Measurements from ENCODE around the gene MACROD1.
"Not testable (repeated sequence)": the region's sequence is repeated elsewhere in the genome, so short reads cannot be mapped to it uniquely, and the experiment has no call there.

Gene MACROD1

DNA sequence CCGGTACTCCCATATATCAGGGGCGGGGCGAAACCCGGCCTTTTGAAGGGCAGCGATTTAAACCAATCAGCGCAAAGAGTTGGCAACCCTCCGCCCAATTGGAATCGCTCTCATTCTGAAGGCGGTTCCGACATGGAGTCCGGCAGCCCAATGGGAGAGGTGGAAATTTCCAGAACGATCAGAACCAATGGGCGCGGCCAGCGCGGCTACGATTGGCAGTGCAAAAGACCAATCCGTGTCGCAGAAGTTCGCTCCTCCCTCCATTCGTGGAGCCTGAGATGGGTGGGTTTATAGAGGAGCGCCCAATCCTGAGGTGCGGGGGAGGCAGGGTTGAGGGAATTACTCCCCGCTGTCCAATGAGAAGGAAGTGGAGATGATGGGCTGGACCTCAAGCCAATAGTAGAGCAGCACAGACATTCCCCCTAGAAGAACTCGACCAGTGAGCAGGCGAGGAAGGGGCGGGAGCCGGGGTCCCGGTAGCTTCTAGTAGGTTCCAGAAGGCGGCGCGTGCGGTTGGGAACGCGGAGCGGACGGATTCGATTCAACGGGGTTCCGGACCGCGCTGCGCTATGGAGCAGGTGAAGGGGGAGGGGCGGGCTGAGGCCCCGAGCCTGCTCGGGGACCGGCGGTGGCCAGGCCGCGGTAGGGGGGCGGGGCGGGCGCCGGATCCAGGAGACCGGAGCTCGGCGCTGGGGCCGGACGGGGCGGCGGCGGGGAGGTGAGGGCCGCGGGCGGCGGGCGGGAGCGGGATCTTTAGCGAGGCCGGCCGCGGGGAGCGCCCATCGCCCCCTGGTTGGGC, 20.0 kb upstream of the MACROD1 start, which contains the start of gene STIP1:
Gene STIP1 (plus strand): TSS at position 479 of the 799 bp plus-strand sequence. CDS start 91 bp downstream, at position 570.
- DNase-seq (ENCODE audit: low read depth, low spot score), result peak; percentile 100

DNA sequence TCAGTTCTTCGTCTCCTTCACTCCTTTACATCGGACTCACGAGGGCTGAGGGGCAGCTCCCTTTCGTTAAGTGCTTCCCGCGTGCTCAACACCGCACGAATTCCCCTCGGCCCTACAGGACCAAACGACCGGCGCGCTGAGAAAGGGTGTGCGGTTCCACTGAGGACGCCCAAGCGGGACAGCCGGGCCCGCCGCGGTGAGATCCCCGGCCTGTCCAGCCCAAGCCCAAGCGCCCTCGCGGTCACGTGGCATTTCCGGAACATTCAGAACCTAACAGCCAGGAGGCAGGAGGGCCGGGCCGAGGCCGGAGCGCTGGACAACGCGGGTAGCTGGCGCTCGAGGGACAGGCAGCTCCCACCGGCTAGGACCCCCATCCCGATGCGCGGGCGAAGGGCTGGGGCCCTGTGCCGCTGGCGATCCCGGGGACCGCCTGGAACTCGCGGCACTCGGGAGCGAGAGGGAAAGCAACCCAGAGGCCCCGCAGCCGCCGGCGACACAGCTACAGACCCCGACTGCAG, 19.3 kb upstream of the MACROD1 start:
- DNase-seq (ENCODE audit: low read depth, low spot score), result peak; percentile 59

DNA sequence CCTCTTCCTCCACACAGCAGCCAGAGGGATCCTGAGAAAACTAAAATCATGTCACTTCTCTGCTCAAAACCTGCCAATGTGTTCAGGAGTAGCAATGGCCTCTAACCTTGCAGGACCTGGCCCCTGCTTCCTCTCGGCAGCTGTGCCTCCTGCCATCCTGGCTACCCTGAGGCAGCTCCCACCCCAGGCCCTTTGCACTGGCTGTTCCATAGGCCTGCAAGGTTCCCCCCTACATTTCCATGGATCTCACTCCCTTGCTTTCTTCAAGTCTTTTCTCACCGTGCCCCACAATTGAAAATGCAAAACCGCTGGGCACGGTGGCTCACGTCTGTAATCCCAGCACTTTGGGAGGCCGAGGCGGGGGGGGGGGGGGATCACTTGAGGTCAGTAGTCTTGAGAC, 18.0 kb upstream of the MACROD1 start:
- DNase-seq (ENCODE audit: low read depth, low spot score), result no peak

DNA sequence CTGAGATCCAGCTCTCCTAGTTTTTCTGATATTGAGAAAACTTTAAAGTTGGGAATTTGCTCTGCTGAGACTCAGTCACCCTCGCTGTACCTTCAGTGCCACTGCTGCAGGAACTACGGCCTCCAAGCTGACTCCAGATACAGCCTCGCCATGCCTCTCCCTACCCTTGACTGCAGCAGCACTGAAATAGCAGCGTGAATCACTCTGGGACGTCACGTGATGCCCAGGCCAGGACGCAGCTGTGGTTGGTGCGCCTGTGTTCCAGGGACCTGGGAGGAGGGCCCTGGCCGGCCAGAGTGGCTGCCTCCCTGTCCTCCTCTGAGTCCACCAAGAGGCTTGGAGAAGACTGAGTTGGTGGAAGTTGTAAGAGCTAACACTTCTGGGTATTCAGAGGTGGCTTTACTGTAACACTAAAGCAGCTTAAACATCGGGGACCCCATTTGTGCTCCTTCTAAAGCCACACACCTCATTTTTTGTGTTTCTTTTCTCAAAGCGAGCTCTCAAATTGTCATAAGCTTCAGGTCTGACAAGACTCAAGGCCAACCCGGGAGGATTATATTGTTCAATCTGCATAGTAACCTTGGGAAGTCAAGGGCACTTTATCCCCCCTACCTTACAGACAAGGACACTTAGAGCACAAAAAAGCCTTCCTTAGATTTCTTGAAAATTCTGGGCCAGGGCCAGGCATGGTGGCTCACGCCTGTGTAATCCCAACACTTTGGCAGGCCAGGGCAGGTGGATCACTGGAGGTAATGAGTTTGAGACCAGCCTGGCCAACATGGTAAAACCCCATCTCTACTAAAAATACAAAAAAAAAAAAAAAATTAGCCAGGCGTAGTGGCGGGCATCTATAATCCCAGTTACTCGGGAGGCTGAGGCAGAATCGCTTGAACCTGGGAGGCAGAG, 15.8 kb upstream of the MACROD1 start:
- peak; percentile 65 for DNase-seq (ENCODE audit: low read depth, low spot score)

- DNase-seq (ENCODE audit: low read depth, low spot score), result no peak
Observed at GRCh38 chr11:64180891-64181290, 15.0 kb upstream of the MACROD1 start.

- DNase-seq (ENCODE audit: low read depth, low spot score), result no peak
Observed at GRCh38 chr11:64178951-64179639, 13.2 kb upstream of the MACROD1 start.

- DNase-seq (ENCODE audit: low read depth, low spot score), result no peak
Observed at GRCh38 chr11:64178203-64178602, 12.3 kb upstream of the MACROD1 start.

DNA sequence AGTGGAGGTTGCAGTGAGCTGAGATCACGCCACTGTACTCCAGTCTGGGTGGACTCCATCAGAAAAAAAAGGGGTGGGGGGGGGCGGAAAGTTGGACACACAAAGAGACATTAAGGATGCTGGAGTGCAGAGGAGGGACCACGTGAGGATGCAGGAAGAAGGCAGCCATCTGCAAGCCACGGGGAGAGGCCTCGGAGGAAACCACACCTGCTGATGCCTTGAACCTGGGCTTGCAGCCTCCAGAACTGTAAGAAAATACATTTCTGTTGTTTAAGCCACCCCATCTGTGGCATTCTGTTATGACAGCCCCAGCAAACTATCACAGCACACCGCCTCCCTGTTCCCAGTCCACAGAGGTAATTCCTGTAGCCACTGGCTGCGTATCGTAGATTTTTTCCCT, 10.8 kb upstream of the MACROD1 start:
- DNase-seq (ENCODE audit: low read depth, low spot score), result no peak

GRCh38 chr11:64173616-64174355, 7.9 kb upstream of the MACROD1 start:
- DNase-seq (ENCODE audit: low read depth, low spot score), result no peak

DNA sequence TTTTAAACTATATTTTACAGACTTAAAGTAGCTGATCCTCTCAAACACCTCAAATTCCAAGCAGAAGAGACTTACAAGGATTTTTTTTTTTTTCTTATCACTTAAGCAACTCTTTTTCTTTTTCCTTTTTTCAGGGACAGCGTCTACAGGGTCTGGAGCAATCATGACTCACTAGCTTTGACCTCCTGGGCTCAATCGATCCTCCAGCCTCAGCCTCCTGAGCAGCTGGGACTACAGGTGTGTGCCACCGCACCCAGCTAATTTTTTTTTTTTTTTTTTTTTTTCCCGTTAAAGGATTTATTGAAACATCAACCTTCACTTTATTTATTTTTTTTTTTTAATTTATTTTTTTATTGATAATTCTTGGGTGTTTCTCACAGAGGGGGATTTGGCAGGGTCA, 4.5 kb upstream of the MACROD1 start:
- DNase-seq (ENCODE audit: low read depth, low spot score), result no peak

GRCh38 chr11:64165481-64165841, 452 bp downstream of the MACROD1 start:
- DNase-seq (ENCODE audit: low read depth, low spot score), result no peak

- no peak for DNase-seq (ENCODE audit: low read depth, low spot score)
Observed at GRCh38 chr11:64164392-64165312, 1.3 kb downstream of the MACROD1 start.

- DNase-seq (ENCODE audit: low read depth, low spot score), result no peak
Observed at GRCh38 chr11:64163951-64164350, 2.0 kb downstream of the MACROD1 start.

GRCh38 chr11:64162769-64163168, 3.1 kb downstream of the MACROD1 start:
- DNase-seq (ENCODE audit: low read depth, low spot score), result not testable (repeated sequence)

GRCh38 chr11:64161037-64161436, 4.9 kb downstream of the MACROD1 start:
- DNase-seq (ENCODE audit: low read depth, low spot score), result no peak

GRCh38 chr11:64157631-64158394, 8.1 kb downstream of the MACROD1 start:
- DNase-seq (ENCODE audit: low read depth, low spot score), result no peak

GRCh38 chr11:64156235-64157011, 9.5 kb downstream of the MACROD1 start:
- DNase-seq (ENCODE audit: low read depth, low spot score), result no peak

GRCh38 chr11:64153812-64154211, 12.1 kb downstream of the MACROD1 start:
- no peak for DNase-seq (ENCODE audit: low read depth, low spot score)
